Eye (tissue), 1 donor: ENCODE data around the gene SBNO2.
A peak's percentile ranks its signal among the peaks of the same experiment; 100 is the strongest.

Source experiments
- DNase-seq: peaks from one replicate; pipeline ENCODE4 v3.0.0-alpha.2; 2015

Gene SBNO2

GRCh38 chr19:1068009-1069001 is 105.8 kb downstream of the SBNO2 start:
- DNase-seq, result no peak

GRCh38 chr19:1067341-1067957 is 106.6 kb downstream of the SBNO2 start:
- no peak for DNase-seq

GRCh38 chr19:1066748-1067340 is 107.2 kb downstream of the SBNO2 start, which contains the start of gene ARHGAP45:
Gene ARHGAP45, plus strand, starts transcription at chr19:1067167. Its CDS starts 239 bp downstream, at chr19:1067406.
- no peak for DNase-seq

GRCh38 chr19:1066251-1066747 is 107.8 kb downstream of the SBNO2 start:
- no peak for DNase-seq

GRCh38 chr19:1065606-1066109 is 108.4 kb downstream of the SBNO2 start:
- no peak for DNase-seq

GRCh38 chr19:1064661-1065605 is 109.1 kb downstream of the SBNO2 start:
- DNase-seq, result peak; percentile 79

GRCh38 chr19:1063909-1064660 is 110.0 kb downstream of the SBNO2 start:
- no peak for DNase-seq

GRCh38 chr19:1063030-1063908 is 110.8 kb downstream of the SBNO2 start:
- DNase-seq, result no peak

GRCh38 chr19:1062387-1063029 is 111.6 kb downstream of the SBNO2 start:
- no peak for DNase-seq

GRCh38 chr19:1061987-1062386 is 112.1 kb downstream of the SBNO2 start:
- no peak for DNase-seq

GRCh38 chr19:1060689-1061088 is 113.4 kb downstream of the SBNO2 start:
- no peak for DNase-seq

GRCh38 chr19:1058112-1058511 is 116.0 kb downstream of the SBNO2 start:
- no peak for DNase-seq
